MM.1S (cell line): ENCODE data around the gene GNAL.

Experiments
- DNase-seq: peaks from one replicate; pipeline ENCODE4 v3.0.0-alpha.2; 2015
- H2AFZ ChIP-seq: fragments of 300-600 bp; sonication (generic); 2 replicates; pipeline ENCODE4 v1.6.0; 2016; ENCODE audit warnings: antibody characterized with exemption, low read length
- H3F3A ChIP-seq: fragments of 300-600 bp; sonication (generic); 2 replicates; pipeline ENCODE4 v1.6.1; 2016; ENCODE audit warnings: mild to moderate bottlenecking, antibody characterized with exemption, low read length, moderate library complexity, mixed read lengths; ENCODE audit not compliant: insufficient read depth
- H3K27ac ChIP-seq: fragments of 300-600 bp; sonication (generic); 2 replicates; pipeline ENCODE4 v1.5.1; 2016; ENCODE audit warnings: mild to moderate bottlenecking, low read length
- H3K27me3 ChIP-seq: fragments of 300-600 bp; sonication (generic); replicated peaks from 2 replicates; pipeline ENCODE4 v1.6.0; 2016; ENCODE audit warnings: low read length; ENCODE audit not compliant: insufficient read depth
- H3K36me3 ChIP-seq: fragments of 300-600 bp; sonication (generic); replicated peaks from 2 replicates; pipeline ENCODE4 v1.6.1; 2016; ENCODE audit warnings: mild to moderate bottlenecking, low read length, mixed read lengths; ENCODE audit not compliant: insufficient read depth
- H3K4me1 ChIP-seq: fragments of 300-600 bp; sonication (generic); 2 replicates; pipeline ENCODE4 v1.6.1; 2016; ENCODE audit warnings: low read length, mixed read lengths
- H3K4me2 ChIP-seq: fragments of 300-600 bp; sonication (generic); 2 replicates; pipeline ENCODE4 v1.6.0; 2016; ENCODE audit warnings: low read depth, low read length
- H3K4me3 ChIP-seq: fragments of 300-600 bp; sonication (generic); 2 replicates; pipeline ENCODE4 v1.5.1; 2016; ENCODE audit warnings: low read length, mixed read lengths
- H3K79me2 ChIP-seq: fragments of 300-600 bp; sonication (generic); 2 replicates; pipeline ENCODE4 v1.6.1; 2016; ENCODE audit warnings: mixed run types, low read length, mixed read lengths
- H3K9ac ChIP-seq: fragments of 300-600 bp; sonication (generic); 2 replicates; pipeline ENCODE4 v1.6.1; 2016; ENCODE audit warnings: low read length, mixed read lengths
- H3K9me2 ChIP-seq: fragments of 300-600 bp; sonication (generic); replicated peaks from 2 replicates; pipeline ENCODE4 v1.6.1; 2016; ENCODE audit warnings: mild to moderate bottlenecking, low read length, mixed read lengths; ENCODE audit not compliant: insufficient read depth
- H3K9me3 ChIP-seq: fragments of 300-600 bp; sonication (generic); replicated peaks from 2 replicates; pipeline ENCODE4 v1.6.1; 2016; ENCODE audit warnings: mild to moderate bottlenecking, low read length, mixed read lengths; ENCODE audit not compliant: insufficient read depth
- H4K20me1 ChIP-seq: fragments of 300-600 bp; sonication (generic); 2 replicates; pipeline ENCODE4 v1.6.1; 2016; ENCODE audit warnings: mild to moderate bottlenecking, low read length, moderate library complexity, mixed read lengths; ENCODE audit not compliant: insufficient read depth
- CTCF ChIP-seq: fragments of 300-600 bp; sonication (generic); IDR thresholded peaks from 2 replicates; pipeline ENCODE4 v1.5.1; 2016; ENCODE audit warnings: antibody characterized with exemption, low read length, mixed read lengths
- EZH2 ChIP-seq: fragments of 300-600 bp; sonication (generic); optimal IDR thresholded peaks from 2 replicates; pipeline ENCODE3; 2017; ENCODE audit warnings: low read depth, mild to moderate bottlenecking, antibody characterized with exemption, low read length, mixed read lengths
- EZH2phosphoT487 ChIP-seq: fragments of 300-600 bp; sonication (generic); IDR thresholded peaks from 2 replicates; pipeline ENCODE4 v1.6.1; 2018; ENCODE audit warnings: antibody characterized with exemption, low read length

The GNAL gene

GRCh38 chr18:11747286-11747685 is 58.2 kb downstream of the GNAL start:
- Histone ChIP-seq H2AFZ (no peak overlapping the region), H3K4me2 (no peak overlapping the region)

GRCh38 chr18:11747731-11748130 is 58.7 kb downstream of the GNAL start:
- Histone ChIP-seq H4K20me1 (no peaks in the 10 kb centered on the region), H3K27me3 (no peaks in the 10 kb centered on the region; the same call in 1 of the 2 replicates), H3K36me3 (no peaks in the 10 kb centered on the region), H3K4me2 (no peak overlapping the region), H3K4me3 (no peak overlapping the region), H3K9me2 (no peaks in the 10 kb centered on the region), H2AFZ (no peak overlapping the region), H3K27ac (no peak overlapping the region), H3F3A (no peaks in the 10 kb centered on the region), H3K79me2 (no peaks in the 10 kb centered on the region), H3K4me1 (no peaks in the 10 kb centered on the region), H3K9ac (no peak overlapping the region), H3K9me3 (no peaks in the 10 kb centered on the region)
- TF ChIP-seq EZH2 (no peak), EZH2phosphoT487 (no peak), CTCF (no peak)
- DNase-seq = no peak

More at GRCh38 chr18:11747286-11747685, 58.2 kb downstream of the GNAL start:
- Histone ChIP-seq H3K4me1 (no peaks in the 10 kb centered on the region), H3K36me3 (no peaks in the 10 kb centered on the region), H3K27me3 (no peaks in the 10 kb centered on the region; the same call in 1 of the 2 replicates), H3K9ac (no peak overlapping the region), H3K9me2 (no peaks in the 10 kb centered on the region), H3K9me3 (no peaks in the 10 kb centered on the region), H3F3A (no peaks in the 10 kb centered on the region), H3K79me2 (no peaks in the 10 kb centered on the region), H3K4me3 (no peak overlapping the region), H3K27ac (no peak overlapping the region), H4K20me1 (no peaks in the 10 kb centered on the region)
- TF ChIP-seq CTCF (no peak), EZH2phosphoT487 (no peak)
- no peak for DNase-seq

- DNase-seq = no peak
- no peaks in the 10 kb centered on the region for H3K36me3 ChIP-seq
- no peak for TF ChIP-seq EZH2phosphoT487
- no peak for TF ChIP-seq CTCF
- no peak for TF ChIP-seq EZH2
- no peaks in the 10 kb centered on the region for H3K79me2 ChIP-seq
- no peaks in the 10 kb centered on the region for H3K9me3 ChIP-seq
- no peaks in the 10 kb centered on the region; the same call in 1 of the 2 replicates for H3K27me3 ChIP-seq
- no peaks in the 10 kb centered on the region for H3K9me2 ChIP-seq
- no peak overlapping the region for H3K27ac ChIP-seq
- H3K4me3 ChIP-seq = no peak overlapping the region
- H2AFZ ChIP-seq = no peak overlapping the region
- no peak overlapping the region for H3K4me2 ChIP-seq
- H3K9ac ChIP-seq = no peak overlapping the region
- H3F3A ChIP-seq = no peaks in the 10 kb centered on the region
- H3K4me1 ChIP-seq = no peaks in the 10 kb centered on the region
- no peaks in the 10 kb centered on the region for H4K20me1 ChIP-seq
Observed at GRCh38 chr18:11749305-11749704, 60.2 kb downstream of the GNAL start.
